HG03439 (cell line): ENCODE results near the gene KCNMA1.
"Not testable (repeated sequence)": the region's sequence is repeated elsewhere in the genome, so short reads cannot be mapped to it uniquely, and the experiment has no call there.

Experiments
- ATAC-seq: cut with Tn5 transposase; IDR thresholded peaks from one replicate; pipeline ENCODE4 v1.9.1; 2021; ENCODE audit warnings: mild to moderate bottlenecking, moderate library complexity; ENCODE audit not compliant: unreplicated experiment

Gene KCNMA1

GRCh38 chr10:77406764-77407430, 230.7 kb downstream of the KCNMA1 start:
- ATAC-seq = no peak

DNA sequence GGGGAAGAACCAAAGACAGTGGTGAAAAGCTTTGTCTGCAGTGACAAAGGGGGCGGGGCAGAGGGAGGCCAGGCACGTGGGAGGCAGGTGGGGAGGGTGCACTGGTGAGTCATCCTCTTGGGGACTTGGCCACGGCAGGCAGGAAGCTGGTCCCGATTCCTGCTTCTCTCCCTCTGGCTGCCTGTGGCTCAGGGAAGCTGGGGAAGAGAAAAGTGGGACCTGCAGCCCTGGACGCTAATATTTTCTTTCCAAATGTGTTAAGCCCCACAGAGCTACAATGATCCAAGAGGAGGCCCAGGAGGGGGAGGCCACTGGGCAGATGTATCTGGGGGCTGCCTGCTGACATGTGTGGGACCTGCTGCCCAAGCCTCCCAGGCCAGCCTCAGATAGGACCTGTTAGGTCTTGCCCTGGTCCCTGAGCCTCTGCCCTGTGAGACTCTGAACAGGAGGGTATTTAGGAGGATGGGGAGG, 231.8 kb downstream of the KCNMA1 start:
- no peak for ATAC-seq

- ATAC-seq = no peak
Measured at GRCh38 chr10:77404810-77405209, 232.8 kb downstream of the KCNMA1 start.

DNA sequence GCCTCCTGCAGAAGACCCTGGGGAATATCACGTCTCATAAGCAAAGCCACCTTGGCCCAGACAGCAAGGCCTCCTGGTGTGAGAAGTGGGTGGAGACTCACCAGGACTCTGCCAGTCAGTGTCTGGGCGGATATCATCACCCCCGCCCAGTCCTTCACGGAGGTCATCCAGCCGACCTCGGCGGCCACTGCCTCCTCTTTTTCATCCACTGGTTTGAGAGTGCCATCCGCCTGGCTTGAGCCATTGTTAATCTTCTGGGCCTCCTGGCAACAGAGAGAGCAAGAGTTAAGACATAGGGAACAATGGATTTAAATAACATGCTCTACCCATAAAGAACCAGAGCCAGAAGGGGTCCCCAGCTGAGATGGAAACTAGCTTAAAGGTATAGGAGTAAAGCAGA, 233.8 kb downstream of the KCNMA1 start:
- ATAC-seq = no peak

GRCh38 chr10:77401683-77402082, 235.9 kb downstream of the KCNMA1 start:
- ATAC-seq = no peak

DNA sequence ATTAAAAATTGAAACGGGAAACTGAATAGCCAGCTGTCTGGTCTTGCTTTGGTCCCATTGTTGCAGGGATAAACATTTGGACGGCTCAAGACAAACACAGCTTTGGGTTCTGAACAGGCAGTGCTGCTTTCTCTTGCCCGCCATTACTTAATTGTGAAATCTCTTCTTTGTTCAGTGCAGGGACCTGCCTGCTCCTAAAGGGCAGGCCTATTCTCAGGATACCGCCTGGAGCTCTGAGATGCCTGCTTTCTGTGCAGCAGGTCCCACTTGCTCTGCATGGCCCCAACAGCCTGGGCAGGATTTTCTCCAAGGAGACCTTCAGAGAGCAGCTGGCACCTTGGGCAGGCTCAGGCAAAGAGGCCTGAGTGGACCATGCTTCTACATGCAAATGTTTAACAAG, 237.6 kb downstream of the KCNMA1 start:
- ATAC-seq = no peak

- ATAC-seq = no peak
Measured at GRCh38 chr10:77398986-77399755, 238.4 kb downstream of the KCNMA1 start.

DNA sequence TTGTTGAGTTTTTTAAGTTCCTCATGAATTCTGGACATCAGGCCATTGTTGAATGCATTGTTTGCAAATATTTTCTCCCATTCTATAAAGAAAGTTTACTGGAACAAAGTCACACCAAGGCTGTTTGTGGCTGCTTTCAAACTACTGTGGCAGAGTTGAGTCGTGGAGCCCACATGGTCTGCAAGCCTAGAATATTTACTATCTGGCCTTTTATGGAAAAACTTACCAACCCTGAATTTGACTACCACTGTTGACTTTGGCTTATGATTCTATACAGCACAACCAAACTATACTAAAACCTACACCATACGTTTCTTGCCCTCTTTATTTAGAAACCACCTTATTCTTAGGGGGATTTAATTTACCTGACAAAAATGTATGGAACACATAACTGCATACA, 239.1 kb downstream of the KCNMA1 start:
- no peak for ATAC-seq

DNA sequence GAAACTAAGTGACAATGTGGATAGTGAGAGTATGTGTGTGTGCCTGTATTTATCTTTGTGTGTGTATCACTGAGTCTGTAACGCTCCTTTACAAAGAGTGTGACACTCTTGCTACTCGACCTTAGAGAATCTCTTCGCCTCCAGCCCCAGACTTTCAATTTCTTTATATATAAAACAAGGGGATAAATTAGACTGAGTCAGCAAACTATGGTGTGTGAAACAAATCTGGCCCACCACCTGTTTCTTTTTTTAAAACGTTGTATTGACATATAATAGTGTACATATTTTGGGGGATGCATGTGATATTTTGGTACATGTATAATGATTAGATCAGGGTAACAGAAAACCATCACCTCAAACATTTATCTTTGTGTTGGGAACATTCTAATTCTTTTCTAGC, 240.5 kb downstream of the KCNMA1 start:
- ATAC-seq = no peak

- ATAC-seq = no peak
Measured at GRCh38 chr10:77396290-77396689, 241.3 kb downstream of the KCNMA1 start.

DNA sequence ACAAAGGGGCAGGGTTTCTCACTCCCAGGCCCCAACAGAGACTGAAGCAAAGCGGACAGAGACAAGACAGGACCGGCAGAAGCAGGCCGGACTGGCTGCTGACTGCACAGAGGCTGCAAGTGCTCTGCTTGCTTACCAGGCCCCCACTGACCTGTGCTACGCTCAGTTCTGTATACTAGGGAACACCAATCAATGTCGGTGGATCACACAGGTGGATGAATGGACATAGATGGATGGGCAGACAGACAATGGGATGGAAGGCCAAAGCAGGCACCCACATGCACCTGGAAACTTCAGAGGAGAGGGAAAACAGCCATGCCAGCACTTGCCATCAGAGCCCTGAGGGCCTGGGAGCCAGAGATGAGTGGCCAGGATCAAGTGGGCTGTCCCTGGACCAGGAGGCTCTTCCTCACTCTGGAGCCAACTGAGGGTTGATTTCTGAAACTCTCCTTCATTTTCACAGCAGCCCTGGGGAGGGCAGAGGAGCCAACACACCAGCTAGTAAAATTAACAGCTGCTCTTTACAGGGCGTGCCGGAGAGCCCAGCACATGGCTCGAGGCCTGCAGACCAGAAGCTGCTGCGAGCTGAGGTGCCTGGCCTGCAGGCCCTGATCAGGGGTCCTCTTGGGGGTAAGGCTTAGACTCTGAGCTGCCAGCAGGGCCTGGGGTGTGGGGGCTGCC, 243.6 kb downstream of the KCNMA1 start:
- ATAC-seq = no peak

DNA sequence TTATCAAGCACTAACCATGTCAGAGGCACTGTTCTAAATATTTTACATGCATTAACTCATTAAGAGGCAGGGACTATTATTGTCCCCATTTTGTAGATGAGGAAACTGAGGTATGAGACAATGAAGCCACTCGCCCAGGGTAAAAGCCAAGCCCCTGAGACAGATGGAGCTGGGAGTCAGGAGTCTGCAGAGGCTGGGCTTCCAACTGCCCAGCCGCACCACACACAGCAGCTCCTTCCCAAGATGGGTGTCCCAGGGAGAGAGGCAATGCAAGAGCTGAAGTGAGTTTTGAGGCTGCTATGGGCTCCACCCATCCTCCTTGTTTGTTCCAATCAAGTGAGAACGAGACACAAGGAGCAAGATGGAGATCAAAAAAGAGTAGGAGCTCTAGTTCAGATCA, 244.2 kb downstream of the KCNMA1 start:
- no peak for ATAC-seq

DNA sequence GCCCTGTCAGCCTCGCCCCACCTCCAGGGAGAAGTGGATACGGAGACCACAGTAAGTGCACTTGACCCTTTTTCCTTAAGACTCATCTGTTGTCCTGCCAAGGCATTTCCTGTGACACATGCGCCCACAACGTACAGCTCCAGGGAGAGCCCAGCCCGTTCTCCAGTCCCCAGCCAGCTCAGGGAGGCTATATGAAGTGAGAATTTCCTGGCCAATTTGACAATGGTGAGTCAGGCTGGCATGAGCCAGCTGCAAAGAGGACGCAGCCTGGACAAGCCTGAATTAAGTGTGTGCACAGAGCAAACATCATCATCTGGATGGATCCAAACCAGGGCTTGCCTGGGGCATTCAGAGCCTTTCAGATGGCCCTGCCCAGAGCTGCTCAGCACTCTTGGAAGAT, 244.8 kb downstream of the KCNMA1 start:
- ATAC-seq = no peak

DNA sequence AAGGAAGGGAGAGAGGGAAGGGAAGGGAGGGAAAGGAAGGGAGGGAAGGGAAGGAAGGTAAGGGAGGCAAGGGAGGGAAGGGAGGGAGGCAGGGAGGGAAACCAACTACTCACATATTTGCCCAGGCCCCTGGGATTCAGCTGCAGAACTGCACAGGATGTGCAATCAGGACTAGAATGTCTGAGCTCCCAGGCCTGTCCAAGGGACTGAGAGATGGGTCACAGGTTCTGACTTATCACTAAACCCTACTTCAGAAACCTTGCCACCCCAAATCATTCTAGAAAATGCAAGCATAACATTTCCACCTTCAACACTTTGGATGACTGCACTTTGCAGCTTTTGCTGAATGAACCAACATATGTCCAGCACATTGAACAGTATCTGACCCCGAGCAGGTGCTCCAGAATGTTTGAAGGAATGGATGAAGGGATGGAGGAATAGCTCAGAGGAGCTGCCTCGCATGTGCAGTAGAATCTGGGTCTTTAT, 245.3 kb downstream of the KCNMA1 start:
- no peak for ATAC-seq

DNA sequence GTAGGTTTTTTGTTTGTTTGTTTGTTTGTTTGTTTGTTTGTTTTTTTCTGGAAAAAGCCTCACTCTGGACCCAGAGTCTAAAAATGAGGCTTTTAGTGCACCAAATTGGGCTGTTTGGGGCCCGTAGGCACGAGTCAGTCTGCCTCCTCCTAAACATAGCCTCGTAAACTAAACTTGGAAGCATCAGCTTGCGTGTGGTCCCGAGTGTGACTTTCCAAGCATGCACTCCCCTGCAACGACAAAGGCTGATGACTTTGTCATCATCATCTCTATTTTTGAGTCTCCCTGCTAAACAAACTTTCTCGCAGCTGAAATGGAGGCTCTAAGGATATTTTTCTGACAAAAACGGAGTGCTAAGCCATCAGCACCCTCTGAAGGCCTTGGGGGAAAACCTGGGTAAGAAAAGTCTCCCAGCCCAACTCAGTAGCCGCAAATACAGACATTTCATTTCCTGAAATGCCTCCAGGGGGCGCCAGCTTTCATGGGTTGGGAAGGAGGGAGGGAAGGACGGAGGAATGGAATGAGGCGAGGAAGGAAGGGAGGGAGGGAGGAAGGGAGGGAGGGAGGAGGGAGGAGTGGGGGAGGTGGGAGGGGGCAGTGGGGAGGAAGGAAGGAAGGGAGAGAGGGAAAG, 245.9 kb downstream of the KCNMA1 start:
- no peak for ATAC-seq

DNA sequence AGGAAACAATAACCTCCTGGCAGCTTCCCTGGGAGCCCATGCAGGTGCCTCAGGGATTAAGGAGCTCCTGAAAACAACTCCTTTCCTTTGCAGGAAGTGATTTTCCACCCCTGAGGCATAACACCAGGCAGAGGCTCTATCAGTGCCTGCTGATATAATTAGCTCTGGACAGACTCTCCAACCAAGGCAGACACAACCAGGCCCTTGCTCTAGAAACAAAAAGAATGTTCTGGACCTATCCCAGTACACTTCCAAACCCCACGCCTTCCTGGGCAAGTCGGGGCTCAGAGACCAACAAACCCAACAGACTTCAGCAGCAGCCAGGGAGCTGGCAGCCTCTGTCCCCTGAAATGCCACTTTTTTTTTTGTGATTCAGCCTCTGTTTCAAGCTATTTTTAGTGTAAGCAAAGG, 247.1 kb downstream of the KCNMA1 start:
- no peak for ATAC-seq

GRCh38 chr10:77388571-77389100, 249.0 kb downstream of the KCNMA1 start:
- no peak for ATAC-seq

DNA sequence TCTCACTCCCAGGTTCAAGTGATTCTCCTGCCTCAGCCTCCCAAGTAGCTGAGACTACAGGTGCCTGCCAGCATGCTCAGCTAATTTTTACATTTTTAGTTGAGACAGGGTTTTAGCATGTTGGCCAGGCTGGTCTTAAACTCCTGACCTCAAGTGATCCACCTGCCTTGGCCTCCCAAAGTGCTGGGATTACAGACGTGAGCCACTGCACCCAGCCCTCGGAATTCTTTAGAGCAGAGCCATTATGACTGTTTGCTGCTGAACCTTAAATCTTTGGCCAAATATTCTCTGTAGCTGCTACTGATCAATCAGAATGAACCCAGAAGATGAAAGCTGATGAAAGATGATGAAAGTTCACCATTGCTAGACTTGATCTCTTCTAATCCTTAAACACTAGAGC, 249.9 kb downstream of the KCNMA1 start:
- ATAC-seq = not testable (repeated sequence)

- no peak for ATAC-seq
Measured at GRCh38 chr10:77387247-77387646, 250.4 kb downstream of the KCNMA1 start.

- ATAC-seq = no peak
Measured at GRCh38 chr10:77386838-77387237, 250.8 kb downstream of the KCNMA1 start.

- ATAC-seq = no peak
Measured at GRCh38 chr10:77386365-77386764, 251.2 kb downstream of the KCNMA1 start.
